Right hindlimb (tissue), 1 donor: Measurements from ENCODE around the gene UBA3.

Experiments
- DNase-seq: peaks from one replicate; pipeline ENCODE4 v3.0.0-alpha.2; 2018

The UBA3 gene

GRCh38 chr3:69009559-69010410, 70.4 kb downstream of the UBA3 start:
- DNase-seq = peak; percentile 58

DNA sequence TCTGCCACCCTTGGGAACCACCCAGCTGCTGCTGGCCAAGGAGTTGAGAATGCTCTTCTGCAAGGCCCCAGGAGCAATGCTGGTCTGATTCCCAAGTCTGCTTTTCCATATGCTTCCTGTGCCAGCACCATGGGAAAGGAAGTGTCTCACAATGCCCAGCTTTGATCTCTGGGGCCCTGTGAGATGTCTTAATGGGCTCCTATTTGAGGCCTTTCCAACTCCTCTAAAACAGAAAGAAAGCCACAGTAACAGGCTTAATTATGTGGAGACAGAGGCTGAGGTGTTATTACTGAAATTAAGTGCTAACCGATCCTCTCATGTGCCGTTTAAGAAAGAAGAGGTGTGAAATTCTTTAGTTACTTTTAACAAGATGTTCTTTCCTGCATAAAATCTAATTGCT, 71.2 kb downstream of the UBA3 start:
- peak; percentile 21 for DNase-seq

DNA sequence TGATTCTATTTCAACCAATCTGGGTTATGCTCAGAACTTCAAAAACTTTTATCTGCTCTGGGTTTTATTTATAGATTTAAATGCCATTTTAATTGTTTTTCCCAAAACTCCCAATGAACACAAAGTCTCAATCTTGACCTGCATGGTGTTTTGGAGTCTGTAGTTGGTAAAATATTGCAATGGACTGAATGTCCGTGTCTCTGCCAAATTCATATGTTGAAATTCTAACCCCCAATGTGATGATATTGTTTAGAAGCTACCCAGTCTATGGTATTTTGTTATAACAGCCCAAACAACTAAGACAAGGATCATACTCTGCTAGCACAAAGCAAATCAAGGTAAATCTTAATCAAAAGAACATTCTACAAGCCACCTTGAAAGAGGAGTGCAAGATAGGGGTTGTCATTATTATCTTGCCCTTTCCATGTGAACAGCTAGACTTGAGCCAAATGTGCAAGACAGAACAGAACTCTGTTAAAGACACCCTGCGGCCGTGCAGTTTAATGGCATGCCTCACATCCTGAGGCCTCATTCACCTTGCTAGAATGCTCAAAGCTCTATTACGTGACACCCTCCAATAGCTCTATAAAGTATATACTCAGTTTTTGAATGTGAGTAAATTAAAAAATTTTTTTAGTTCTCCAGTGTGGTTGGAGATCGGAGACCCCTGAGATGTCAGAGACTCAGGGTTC, 74.2 kb downstream of the UBA3 start:
- no peak for DNase-seq

DNA sequence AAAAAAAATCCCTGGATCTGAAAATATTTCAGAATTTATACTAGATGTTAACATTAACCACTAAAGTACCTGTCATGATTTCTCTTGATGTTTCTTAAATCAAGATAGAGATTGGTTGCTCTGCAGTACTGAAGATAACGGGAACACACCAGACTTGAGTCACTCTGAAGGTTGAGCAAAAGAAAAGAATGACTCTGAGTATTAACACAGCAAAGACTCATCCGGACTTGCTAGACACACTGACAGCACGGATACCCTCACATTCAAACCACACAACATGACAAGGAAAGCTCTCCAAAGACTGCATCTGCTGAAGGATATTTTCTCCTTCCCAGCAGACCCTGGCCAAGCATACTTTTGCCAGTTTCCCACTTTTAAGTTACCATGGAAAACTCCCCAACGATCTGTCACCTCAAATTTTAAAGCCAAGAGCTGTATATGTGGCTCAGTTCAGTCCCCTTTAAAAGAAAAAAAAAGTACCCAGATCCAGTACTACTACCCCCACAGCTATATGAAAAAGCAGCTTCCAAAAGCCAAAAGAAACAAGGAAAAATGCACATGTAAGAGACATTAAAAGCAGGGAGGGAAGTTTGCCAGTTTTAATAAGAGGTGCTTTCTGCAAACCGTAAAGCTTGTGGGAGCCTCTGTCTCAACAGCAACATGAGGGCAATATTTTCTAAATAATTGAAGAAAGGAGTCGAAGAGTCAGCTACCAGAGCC, 74.9 kb downstream of the UBA3 start:
- DNase-seq = no peak
